CD4-positive, alpha-beta T cell treated with Interleukin-15 for 1 hour (primary cell): Measurements from ENCODE around the gene ACBD3.
"Not testable (repeated sequence)": the region's sequence is repeated elsewhere in the genome, so short reads cannot be mapped to it uniquely, and the experiment has no call there.

ENCODE experiments used
- DNase-seq: peaks from one replicate; pipeline ENCODE4 v3.0.0-alpha.2; 2020

Gene ACBD3

GRCh38 chr1:226186124-226187018 lies at the start of gene ACBD3:
Gene ACBD3, minus strand, starts transcription at chr1:226186741. Its CDS starts 66 bp downstream, at chr1:226186675.
- DNase-seq: peak; percentile 87

- no peak for DNase-seq
These were observed 47.3 kb upstream of the ACBD3 start for GRCh38 chr1:226233806-226234205.

- no peak for DNase-seq
These were observed 46.8 kb upstream of the ACBD3 start for GRCh38 chr1:226233293-226233692.

- no peak for DNase-seq
These were observed 40.1 kb upstream of the ACBD3 start for GRCh38 chr1:226226601-226227000.

- no peak for DNase-seq
These were observed 37.3 kb upstream of the ACBD3 start for GRCh38 chr1:226223786-226224244.

GRCh38 chr1:226223157-226223785 lies 36.7 kb upstream of the ACBD3 start, which contains the start of gene MIXL1:
Gene MIXL1, plus strand, starts transcription at chr1:226223664. Its CDS starts 18 bp downstream, at chr1:226223682.
- DNase-seq: no peak

- no peak for DNase-seq
These were observed 36.1 kb upstream of the ACBD3 start for GRCh38 chr1:226222686-226223085.

- no peak for DNase-seq
These were observed 34.1 kb upstream of the ACBD3 start for GRCh38 chr1:226220473-226221189.

GRCh38 chr1:226217273-226217672 lies 30.7 kb upstream of the ACBD3 start:
- no peak for DNase-seq

- no peak for DNase-seq
These were observed 29.5 kb upstream of the ACBD3 start for GRCh38 chr1:226216056-226216455.

GRCh38 chr1:226215239-226215638 lies 28.7 kb upstream of the ACBD3 start:
- DNase-seq: no peak

GRCh38 chr1:226212545-226212944 lies 26.0 kb upstream of the ACBD3 start:
- DNase-seq: no peak

- DNase-seq: no peak
These were observed 24.8 kb upstream of the ACBD3 start for GRCh38 chr1:226211181-226211821.

GRCh38 chr1:226210571-226211176 lies 24.1 kb upstream of the ACBD3 start:
- DNase-seq: no peak

GRCh38 chr1:226209307-226210059 lies 22.9 kb upstream of the ACBD3 start:
- DNase-seq: no peak

- DNase-seq: no peak
These were observed 20.5 kb upstream of the ACBD3 start for GRCh38 chr1:226207048-226207447.

GRCh38 chr1:226204198-226204597 lies 17.7 kb upstream of the ACBD3 start:
- DNase-seq: no peak

GRCh38 chr1:226203655-226204054 lies 17.1 kb upstream of the ACBD3 start:
- DNase-seq: no peak

GRCh38 chr1:226203240-226203639 lies 16.7 kb upstream of the ACBD3 start:
- DNase-seq: no peak

GRCh38 chr1:226202666-226203065 lies 16.1 kb upstream of the ACBD3 start:
- not testable (repeated sequence) for DNase-seq

- DNase-seq: no peak
These were observed 15.7 kb upstream of the ACBD3 start for GRCh38 chr1:226202246-226202645.
